GDM1 (cell line): Measurements from ENCODE around the gene ANKRD17.

Source experiments
- DNase-seq: peaks from one replicate; lab custom pipeline; 2025; lab: John Stamatoyannopoulos, UW

The ANKRD17 gene

GRCh38 chr4:73194064-73194463, 64.5 kb downstream of the ANKRD17 start:
- DNase-seq: no peak

DNA sequence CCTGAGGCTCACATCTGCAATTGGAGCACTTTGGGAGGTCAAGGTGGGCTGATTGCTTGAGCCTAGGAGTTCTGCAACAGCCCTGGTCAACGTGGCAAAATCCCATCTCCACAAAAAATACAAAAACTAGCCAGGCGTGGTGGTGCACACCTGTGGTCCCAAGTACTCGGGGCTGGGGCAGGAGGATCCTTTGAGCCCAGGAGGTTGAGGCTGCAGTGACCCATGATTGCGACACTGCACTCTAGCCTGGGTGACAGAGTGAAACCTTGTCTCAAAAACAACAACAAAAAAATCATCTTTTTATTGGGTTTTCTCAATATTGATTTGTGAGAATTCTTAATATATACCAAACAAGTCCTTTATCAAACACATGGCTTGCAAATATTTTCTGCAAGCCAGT, 64.9 kb downstream of the ANKRD17 start:
- DNase-seq: no peak

GRCh38 chr4:73193155-73193554, 65.4 kb downstream of the ANKRD17 start:
- no peak for DNase-seq

DNA sequence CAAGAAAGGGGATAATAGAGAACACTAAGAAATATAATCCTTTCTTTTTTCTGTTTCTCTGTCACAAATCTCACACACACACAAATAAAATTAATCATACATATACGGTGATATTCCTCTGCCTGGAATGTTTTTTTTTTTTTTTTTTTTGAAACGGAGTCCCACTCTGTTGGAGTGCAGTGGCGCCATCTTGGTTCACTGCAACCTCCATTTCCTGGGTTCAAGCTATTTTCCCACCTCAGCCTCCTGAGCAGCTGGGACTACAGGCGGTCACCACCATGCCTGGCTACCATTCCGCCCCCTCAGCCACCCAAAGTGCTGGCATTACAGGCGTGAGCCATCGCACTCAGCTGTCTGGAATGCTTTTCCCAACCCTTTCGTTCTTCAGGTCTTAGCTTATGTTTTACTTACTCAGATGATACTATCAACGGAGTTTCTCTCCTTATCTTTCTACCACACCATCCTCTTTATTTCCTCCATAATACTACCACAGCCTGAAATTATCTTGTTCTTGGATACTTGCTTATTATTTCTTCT, 69.3 kb downstream of the ANKRD17 start:
- DNase-seq: no peak

DNA sequence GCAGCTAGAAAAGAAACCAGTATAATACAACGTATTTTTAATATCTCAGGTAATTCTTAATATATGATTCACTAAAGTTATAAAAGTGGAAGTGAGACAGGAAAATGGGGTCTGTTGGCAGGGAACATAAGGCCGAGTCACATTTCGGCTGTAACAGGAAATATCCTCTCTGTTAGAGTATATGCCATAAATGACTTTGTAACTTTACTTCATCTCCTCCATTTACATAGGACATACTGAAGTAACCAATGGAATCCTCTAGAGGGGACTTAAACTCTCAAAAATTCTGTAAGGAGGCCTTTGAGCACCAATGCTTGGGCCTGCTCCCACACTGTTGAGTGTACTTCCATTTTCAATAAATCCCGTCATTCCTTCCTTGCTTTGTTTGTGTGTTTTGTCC, 71.3 kb downstream of the ANKRD17 start:
- DNase-seq: peak; percentile 1

GRCh38 chr4:73185903-73186302, 72.7 kb downstream of the ANKRD17 start:
- no peak for DNase-seq

- no peak for DNase-seq
Observed at GRCh38 chr4:73181231-73181630, 77.4 kb downstream of the ANKRD17 start.

GRCh38 chr4:73178389-73178788, 80.2 kb downstream of the ANKRD17 start:
- no peak for DNase-seq

- no peak for DNase-seq
Observed at GRCh38 chr4:73172161-73172560, 86.4 kb downstream of the ANKRD17 start.

- DNase-seq: no peak
Observed at GRCh38 chr4:73170518-73171198, 87.9 kb downstream of the ANKRD17 start.

DNA sequence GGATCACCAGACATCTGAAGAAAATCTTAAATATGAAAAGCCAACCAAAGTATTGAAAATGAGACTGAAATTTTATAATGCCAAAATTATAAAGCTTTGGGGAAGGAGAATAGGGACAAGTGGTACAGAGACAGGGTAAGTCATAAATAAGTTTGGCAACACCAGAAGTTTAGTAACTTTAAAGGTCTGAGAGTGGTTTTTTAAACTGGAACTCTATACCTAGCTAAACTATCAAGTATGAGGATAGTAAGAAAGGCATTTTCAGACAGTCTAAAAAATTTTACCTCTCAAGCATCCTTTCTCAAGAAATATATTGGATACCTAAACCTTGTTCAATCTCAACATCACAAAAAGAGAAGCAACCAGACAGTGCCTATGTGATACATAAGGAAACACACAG, 92.4 kb downstream of the ANKRD17 start:
- DNase-seq: no peak

GRCh38 chr4:73161527-73162185, 96.9 kb downstream of the ANKRD17 start:
- no peak for DNase-seq

GRCh38 chr4:73156394-73156793, 102.2 kb downstream of the ANKRD17 start:
- DNase-seq: no peak

DNA sequence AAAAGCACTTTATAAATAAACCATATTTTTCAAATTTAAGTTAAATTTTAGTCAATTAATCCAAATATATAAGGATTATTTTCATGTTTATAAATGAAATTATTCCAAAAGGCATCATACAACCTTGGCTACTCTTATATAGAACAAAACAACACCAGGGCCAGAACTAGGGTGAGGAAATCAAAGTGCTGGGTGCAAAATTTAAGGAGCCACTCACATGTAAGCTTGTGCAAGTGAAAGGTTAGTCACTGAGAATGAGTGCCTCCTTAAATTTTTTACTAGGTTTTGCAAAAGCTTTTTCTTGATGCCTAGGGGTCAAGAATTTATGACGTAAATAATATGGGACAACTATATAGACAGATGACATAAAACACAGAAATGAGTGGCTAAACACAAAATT, 105.7 kb downstream of the ANKRD17 start:
- no peak for DNase-seq

GRCh38 chr4:73142995-73143547, 115.5 kb downstream of the ANKRD17 start:
- DNase-seq: no peak

DNA sequence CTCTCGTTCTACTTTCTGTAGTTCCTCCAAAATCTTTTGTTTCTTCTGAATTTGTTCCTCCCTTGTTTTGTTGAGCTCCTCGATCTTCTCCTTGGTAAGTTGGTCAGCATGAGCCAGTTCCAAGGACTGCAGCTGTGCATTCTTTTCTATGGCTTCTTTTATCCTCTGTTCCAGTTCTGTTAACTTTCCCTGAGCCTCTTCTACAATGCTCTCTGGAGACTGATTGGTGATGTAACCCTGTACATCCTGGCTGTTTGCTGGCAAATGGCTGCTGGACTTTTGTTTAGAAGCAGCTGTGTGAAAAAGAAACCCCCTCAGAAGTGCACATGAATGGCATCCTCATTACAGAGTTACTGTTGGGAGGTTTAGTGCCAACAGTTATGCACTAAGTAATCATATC, 118.6 kb downstream of the ANKRD17 start:
- DNase-seq: no peak

- no peak for DNase-seq
Observed at GRCh38 chr4:73139245-73139644, 119.4 kb downstream of the ANKRD17 start.

DNA sequence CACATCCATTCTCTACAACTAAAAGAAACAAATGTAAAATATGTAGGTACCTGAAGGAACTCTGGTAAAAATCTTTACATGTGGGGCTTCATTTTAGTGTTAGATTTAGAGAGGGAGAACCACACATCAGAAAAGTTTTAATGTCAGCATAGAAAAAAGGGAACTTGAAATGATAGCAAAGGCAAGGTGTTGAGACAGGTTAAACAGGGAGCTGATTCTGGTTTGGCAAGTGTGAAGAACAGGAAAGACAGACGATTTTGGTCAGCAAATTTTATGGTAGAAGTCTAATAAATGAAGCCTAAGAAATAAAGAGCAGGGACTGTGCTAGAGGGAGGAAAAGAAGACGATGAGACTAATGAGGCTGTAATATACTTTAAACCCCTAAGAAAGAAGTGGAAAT, 121.5 kb downstream of the ANKRD17 start:
- no peak for DNase-seq

- no peak for DNase-seq
Observed at GRCh38 chr4:73133784-73134183, 124.8 kb downstream of the ANKRD17 start.

DNA sequence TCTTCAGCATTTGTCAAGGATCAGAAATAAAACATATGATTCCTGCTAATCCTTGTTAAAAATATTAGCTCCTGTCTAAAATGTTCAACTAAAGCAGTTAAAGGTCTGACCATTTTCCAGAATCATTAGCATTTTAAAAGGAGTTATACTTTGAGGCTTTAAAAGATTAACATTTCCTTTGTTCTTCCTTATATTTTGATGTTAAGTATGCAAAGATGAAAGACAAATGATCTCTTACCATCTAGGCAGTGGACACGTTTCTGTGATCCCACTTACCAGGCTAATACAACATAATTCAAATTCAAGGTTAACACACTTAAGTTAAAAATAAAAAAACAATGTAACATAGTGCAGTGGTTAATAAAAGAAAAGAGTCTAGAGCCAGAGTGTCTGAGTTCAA, 127.3 kb downstream of the ANKRD17 start:
- DNase-seq: no peak

DNA sequence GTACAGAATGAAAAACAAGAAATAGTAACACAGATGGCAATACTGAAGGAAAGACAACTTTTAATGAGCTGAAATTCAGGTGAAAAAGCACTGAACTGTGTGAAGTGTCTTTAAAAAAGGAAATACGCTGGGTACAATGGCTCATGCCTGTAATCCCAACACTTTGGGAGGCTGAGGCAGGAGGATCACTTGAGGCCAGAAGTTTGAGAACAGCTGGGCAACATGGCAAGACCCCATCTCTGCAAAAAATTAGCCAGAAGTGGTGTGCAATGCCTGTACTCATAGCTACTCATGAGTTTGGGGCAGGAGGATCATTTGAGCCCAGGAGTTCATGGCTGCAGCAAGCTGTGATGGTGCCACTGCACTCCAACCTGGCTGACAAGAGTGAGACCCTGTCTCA, 129.3 kb downstream of the ANKRD17 start:
- DNase-seq: no peak

DNA sequence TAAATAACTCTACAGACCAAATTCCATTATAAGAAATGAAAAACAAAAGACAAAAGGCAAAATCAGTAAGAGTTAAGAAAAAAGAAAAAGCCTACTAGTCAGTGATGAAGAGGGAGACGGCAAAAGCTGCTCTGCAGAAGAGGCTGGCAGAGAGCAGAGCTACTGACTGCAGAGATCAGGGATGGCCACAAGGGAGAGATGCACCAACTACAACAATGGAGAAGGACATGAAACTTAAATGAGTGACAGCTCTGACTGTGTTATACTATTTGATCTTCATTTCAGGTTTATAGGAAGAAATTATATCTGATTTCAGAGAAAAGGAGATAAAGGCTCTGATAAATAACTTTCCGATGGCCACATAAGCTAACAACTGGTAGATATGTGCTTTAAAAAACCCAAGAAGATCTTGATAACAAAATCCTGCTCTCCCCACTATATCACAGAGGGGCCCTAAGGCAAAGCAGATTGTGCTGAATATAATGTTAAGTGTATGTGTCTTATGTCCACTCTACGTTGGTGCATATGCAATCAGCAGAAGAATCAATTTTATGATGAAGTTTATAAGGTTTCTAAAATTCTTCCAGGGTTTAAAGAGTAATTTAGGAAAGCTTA, 130.7 kb downstream of the ANKRD17 start:
- no peak for DNase-seq

DNA sequence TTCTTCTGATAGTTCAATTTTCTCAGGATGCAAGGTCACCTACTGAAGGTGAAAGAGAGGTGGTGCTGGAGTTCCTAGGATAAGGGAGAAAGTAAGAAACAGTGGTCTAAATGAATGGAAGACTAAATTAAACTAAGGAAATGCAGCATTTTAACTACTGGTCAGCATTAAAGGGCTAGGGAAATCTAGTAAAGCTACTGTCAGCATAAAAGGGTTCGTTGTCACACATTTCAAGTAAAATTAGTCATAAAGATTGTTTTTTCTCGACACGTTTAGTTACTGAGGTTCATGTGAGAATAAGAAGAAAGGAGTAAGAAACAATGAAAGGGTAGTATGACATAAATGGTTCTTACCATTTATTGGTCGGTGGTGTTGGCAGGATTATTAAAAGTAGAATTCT, 149.1 kb downstream of the ANKRD17 start:
- no peak for DNase-seq
